Parathyroid adenoma (tissue), 2 donors: ENCODE measurements around the gene POU2AF2.

Experiments used
- H2AFZ ChIP-seq: fragments of 300-600 bp; sonication (generic); one replicate; pipeline ENCODE4 v1.7.0; 2017; ENCODE audit warnings: antibody characterized with exemption, mild to moderate bottlenecking
- H3K27ac ChIP-seq: fragments of 300-600 bp; sonication (generic); one replicate; pipeline ENCODE4 v1.7.0; 2017
- H3K27me3 ChIP-seq: fragments of 300-600 bp; sonication (generic); one replicate; pipeline ENCODE4 v1.7.0; 2017; ENCODE audit warnings: low read length; ENCODE audit not compliant: control insufficient read depth, insufficient read depth
- H3K36me3 ChIP-seq: fragments of 300-600 bp; sonication (generic); one replicate; pipeline ENCODE4 v1.7.0; 2017; ENCODE audit warnings: low read length; ENCODE audit not compliant: control insufficient read depth, insufficient read depth
- H3K4me1 ChIP-seq: fragments of 300-600 bp; sonication (generic); one replicate; pipeline ENCODE4 v1.7.0; 2017; ENCODE audit warnings: control low read depth
- H3K4me2 ChIP-seq: fragments of 300-600 bp; sonication (generic); one replicate; pipeline ENCODE4 v1.7.0; 2017; ENCODE audit warnings: low read length
- H3K4me3 ChIP-seq: fragments of 300-600 bp; sonication (generic); one replicate; pipeline ENCODE4 v1.7.0; 2017; ENCODE audit warnings: low read depth, low read length
- H3K79me2 ChIP-seq: fragments of 300-600 bp; sonication (generic); one replicate; pipeline ENCODE4 v1.7.0; 2017; ENCODE audit warnings: control low read depth
- H3K9ac ChIP-seq: fragments of 300-600 bp; sonication (generic); one replicate; pipeline ENCODE4 v1.7.0; 2017; ENCODE audit warnings: mild to moderate bottlenecking
- H3K9me3 ChIP-seq: fragments of 300-600 bp; sonication (generic); one replicate; pipeline ENCODE4 v1.7.0; 2017; ENCODE audit warnings: low read length; ENCODE audit not compliant: control insufficient read depth
- TF ChIP-seq, protein P1 (sequence below): fragments of 300-600 bp; sonication (generic); IDR thresholded peaks from one replicate; pipeline ENCODE4 v1.7.0; 2017; ENCODE audit warnings: antibody characterized with exemption, mild to moderate bottlenecking
- donor health status: primary hyperparathyroidism.

POU2AF2 gene

DNA sequence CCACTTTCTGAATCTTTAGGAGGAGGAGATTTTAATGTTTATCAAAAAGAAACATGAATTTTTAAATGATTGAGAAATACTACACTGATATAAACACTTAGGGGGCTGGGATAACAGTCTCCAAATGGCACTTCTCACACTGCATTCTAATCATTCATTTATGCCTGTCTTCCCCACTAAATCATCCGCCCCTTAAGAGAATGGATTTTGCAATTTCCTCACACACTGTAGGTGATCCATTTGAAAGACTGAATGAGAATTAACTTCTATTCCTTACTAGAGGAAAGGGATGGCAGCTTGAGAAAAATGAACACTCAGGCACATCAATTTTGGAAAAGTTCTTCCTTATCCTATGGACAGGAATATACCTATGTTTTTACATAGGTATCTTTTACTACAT is 7.6 kb upstream of the POU2AF2 start:
- TF ChIP-seq, protein P1, sequence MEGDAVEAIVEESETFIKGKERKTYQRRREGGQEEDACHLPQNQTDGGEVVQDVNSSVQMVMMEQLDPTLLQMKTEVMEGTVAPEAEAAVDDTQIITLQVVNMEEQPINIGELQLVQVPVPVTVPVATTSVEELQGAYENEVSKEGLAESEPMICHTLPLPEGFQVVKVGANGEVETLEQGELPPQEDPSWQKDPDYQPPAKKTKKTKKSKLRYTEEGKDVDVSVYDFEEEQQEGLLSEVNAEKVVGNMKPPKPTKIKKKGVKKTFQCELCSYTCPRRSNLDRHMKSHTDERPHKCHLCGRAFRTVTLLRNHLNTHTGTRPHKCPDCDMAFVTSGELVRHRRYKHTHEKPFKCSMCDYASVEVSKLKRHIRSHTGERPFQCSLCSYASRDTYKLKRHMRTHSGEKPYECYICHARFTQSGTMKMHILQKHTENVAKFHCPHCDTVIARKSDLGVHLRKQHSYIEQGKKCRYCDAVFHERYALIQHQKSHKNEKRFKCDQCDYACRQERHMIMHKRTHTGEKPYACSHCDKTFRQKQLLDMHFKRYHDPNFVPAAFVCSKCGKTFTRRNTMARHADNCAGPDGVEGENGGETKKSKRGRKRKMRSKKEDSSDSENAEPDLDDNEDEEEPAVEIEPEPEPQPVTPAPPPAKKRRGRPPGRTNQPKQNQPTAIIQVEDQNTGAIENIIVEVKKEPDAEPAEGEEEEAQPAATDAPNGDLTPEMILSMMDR = no peak
- H3K4me1 ChIP-seq = no peaks in the 10 kb centered on the region
- no peaks in the 10 kb centered on the region for H3K9me3 ChIP-seq
- no peak overlapping the region for H3K4me3 ChIP-seq
- H2AFZ ChIP-seq = no peak overlapping the region
- H3K36me3 ChIP-seq = no peaks in the 10 kb centered on the region
- H3K27ac ChIP-seq = no peak overlapping the region
- H3K9ac ChIP-seq = no peak overlapping the region
- no peaks in the 10 kb centered on the region for H3K79me2 ChIP-seq
- H3K27me3 ChIP-seq = no peaks in the 10 kb centered on the region
- no peak overlapping the region for H3K4me2 ChIP-seq

DNA sequence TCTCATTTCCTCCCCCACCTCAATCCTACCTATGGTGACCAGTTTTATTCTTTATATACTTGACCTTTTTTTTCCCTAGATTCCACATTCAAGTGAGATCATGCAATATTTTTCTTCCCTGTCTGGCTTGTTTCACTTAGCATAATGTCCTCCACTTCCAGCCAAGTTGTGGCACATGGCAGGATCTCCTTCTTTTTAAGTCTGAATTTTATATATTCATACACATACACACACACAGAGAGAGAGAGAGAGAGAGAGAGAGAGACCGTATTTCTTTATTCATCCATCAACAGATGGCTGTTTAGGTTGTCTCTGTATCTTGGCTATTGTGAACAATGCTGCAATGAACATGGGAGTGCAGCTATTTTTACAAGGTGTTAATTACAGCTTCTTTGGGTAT is 1.4 kb downstream of the POU2AF2 start:
- no peaks in the 10 kb centered on the region for H3K4me1 ChIP-seq
- TF ChIP-seq, protein P1 = no peak
- H3K9me3 ChIP-seq = no peaks in the 10 kb centered on the region
- H2AFZ ChIP-seq = no peak overlapping the region
- H3K27ac ChIP-seq = no peak overlapping the region
- H3K9ac ChIP-seq = no peak overlapping the region
- no peak overlapping the region for H3K4me2 ChIP-seq
- H3K79me2 ChIP-seq = no peaks in the 10 kb centered on the region
- no peak overlapping the region for H3K4me3 ChIP-seq
- H3K27me3 ChIP-seq = no peaks in the 10 kb centered on the region
- H3K36me3 ChIP-seq = no peaks in the 10 kb centered on the region

DNA sequence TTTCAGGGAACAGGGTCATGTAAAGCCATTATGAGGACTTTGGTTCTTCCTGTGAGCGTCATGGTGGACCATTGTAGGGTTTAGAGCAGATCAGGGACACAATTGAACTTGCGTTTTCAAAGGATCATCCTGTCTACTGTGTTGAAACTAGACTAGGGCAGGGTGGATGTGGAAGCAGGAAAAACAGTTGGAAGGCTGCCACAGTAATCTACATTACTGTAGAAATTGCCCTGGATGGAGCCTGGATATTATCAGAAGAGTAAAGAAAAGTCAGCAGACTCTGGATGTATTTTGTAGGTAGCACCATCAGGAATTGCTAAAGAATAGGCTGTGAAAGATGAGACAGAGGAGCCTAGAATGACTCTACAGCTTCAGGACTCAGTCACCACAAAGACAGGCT is 5.4 kb downstream of the POU2AF2 start:
- H3K4me3 ChIP-seq = no peak overlapping the region
- no peaks in the 10 kb centered on the region for H3K9me3 ChIP-seq
- no peaks in the 10 kb centered on the region for H3K4me1 ChIP-seq
- no peaks in the 10 kb centered on the region for H3K36me3 ChIP-seq
- H3K9ac ChIP-seq = no peak overlapping the region
- H3K27me3 ChIP-seq = no peaks in the 10 kb centered on the region
- no peaks in the 10 kb centered on the region for H3K79me2 ChIP-seq
- no peak overlapping the region for H3K27ac ChIP-seq
- TF ChIP-seq, protein P1 = no peak
- H3K4me2 ChIP-seq = no peak overlapping the region
- H2AFZ ChIP-seq = no peak overlapping the region

DNA sequence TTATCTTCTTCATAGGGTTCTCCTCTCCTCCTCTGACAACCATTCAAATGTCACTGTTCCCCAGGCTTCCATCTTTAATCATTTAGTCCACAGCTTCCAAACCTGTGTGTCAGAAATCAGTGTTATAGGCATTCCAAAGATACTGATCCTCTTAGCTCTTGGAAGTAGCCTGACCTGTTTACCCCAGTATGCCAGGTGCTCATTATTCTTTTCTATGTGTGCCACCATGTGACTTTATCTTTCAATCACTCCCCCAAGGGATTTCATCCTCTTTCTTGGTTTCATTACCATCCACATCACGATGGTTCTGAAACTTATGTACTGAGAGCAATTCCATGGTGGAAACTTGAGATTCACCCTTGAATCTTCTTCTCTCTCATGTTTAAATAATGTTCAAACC is 7.6 kb downstream of the POU2AF2 start:
- Histone ChIP-seq H3K27ac (no peak overlapping the region), H3K9ac (no peak overlapping the region), H3K4me3 (no peak overlapping the region), H3K9me3 (no peaks in the 10 kb centered on the region), H3K4me1 (no peaks in the 10 kb centered on the region), H3K79me2 (no peaks in the 10 kb centered on the region), H2AFZ (no peak overlapping the region), H3K36me3 (no peaks in the 10 kb centered on the region), H3K27me3 (no peaks in the 10 kb centered on the region), H3K4me2 (no peak overlapping the region)
- TF ChIP-seq, protein P1 = no peak

DNA sequence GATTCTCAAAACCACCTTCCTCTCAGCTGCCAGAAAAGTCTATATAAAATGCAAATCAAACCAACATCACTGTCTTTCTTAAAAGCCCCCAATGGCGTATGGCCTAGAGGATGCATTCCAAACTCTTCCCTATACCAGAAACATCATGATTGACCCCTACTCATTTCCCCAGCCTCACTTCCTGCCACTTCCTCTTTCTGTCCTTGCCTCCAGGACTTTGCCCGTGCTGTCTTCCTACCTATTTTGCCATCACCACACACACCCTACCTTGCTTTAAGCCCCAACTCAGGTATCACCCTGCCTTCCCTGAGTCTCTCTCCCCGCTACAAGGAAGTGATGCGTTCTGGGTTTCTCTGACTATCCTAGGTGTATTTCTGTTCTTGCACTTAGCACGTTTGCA is 8.1 kb downstream of the POU2AF2 start:
- H3K9me3 ChIP-seq = no peaks in the 10 kb centered on the region
- no peak overlapping the region for H3K4me2 ChIP-seq
- no peak overlapping the region for H2AFZ ChIP-seq
- H3K9ac ChIP-seq = no peak overlapping the region
- no peaks in the 10 kb centered on the region for H3K79me2 ChIP-seq
- H3K4me1 ChIP-seq = no peaks in the 10 kb centered on the region
- H3K36me3 ChIP-seq = no peaks in the 10 kb centered on the region
- H3K27ac ChIP-seq = no peak overlapping the region
- TF ChIP-seq, protein P1 = no peak
- H3K27me3 ChIP-seq = no peaks in the 10 kb centered on the region
- H3K4me3 ChIP-seq = no peak overlapping the region
